Measurements from ENCODE around the gene TLR6. TPM values are rescaled to one million over a fixed set of nuclear protein-coding genes. Genes with fewer than 3 reads are reported as not detected.

Gene TLR6
- total RNA-seq, result 10 to 100 TPM in 1 of 4 donors, 1 to 10 TPM in 3; 1.5 to 14.9 (median 2.3) TPM

GRCh38 chr4:38856524-38857337 is at the start of gene TLR6:
TSS of gene TLR6 (minus strand) at chr4:38856817. CDS start at chr4:38829473, 27,344 bp downstream.
- peak in 2 of 3 donors; percentile 78 to 91 for DNase-seq
- no peaks in the 10 kb centered on the region for H3K9me3 ChIP-seq
- H3K36me3 ChIP-seq, result no peaks in the 10 kb centered on the region
- peak within 1 kb of the TSS; percentile 55 to 78 (median 74) for H3K27ac ChIP-seq
- H3K4me1 ChIP-seq, result peaks cover 0 to 4% (median 1%) of the 10 kb centered on the region in 4 donors
- no peaks in the 10 kb centered on the region for H3K27me3 ChIP-seq
- TF ChIP-seq CTCF (IDR thresholded peaks at IDR 0.05) (peak; percentile 81 to 96 (median 88)), POLR2A (IDR thresholded peaks at IDR 0.05) (no peak)
- H3K4me3 ChIP-seq, result peak within 1 kb of the TSS; percentile 20 to 47 (median 26)

- no peaks in the 10 kb centered on the region for H3K27me3 ChIP-seq
- H3K36me3 ChIP-seq, result peaks cover 0 to 51% (median 0%) of the 10 kb centered on the region in 3 donors
- H3K4me1 ChIP-seq, result peaks cover 0 to 26% (median 0%) of the 10 kb centered on the region in 4 donors
- H3K27ac ChIP-seq, result no peak overlapping the region
- TF ChIP-seq POLR2A (IDR thresholded peaks at IDR 0.05) (no peak), CTCF (IDR thresholded peaks at IDR 0.05) (no peak)
- no peak overlapping the region for H3K4me3 ChIP-seq
- H3K9me3 ChIP-seq, result no peaks in the 10 kb centered on the region
- DNase-seq, result no peak
These were observed 49.2 kb upstream of the TLR6 start for GRCh38 chr4:38905652-38906385.

GRCh38 chr4:38904682-38905081 is 48.1 kb upstream of the TLR6 start:
- peaks cover 0 to 43% (median 0%) of the 10 kb centered on the region in 3 donors for H3K36me3 ChIP-seq
- H3K4me3 ChIP-seq, result no peak overlapping the region
- no peaks in the 10 kb centered on the region for H3K9me3 ChIP-seq
- H3K27ac ChIP-seq, result peak overlapping the region in 2 of 4 donors; percentile 32 to 60
- no peaks in the 10 kb centered on the region for H3K27me3 ChIP-seq
- DNase-seq, result no peak
- no peak for TF ChIP-seq CTCF (IDR thresholded peaks at IDR 0.05)
- peaks cover 0 to 24% (median 0%) of the 10 kb centered on the region in 4 donors for H3K4me1 ChIP-seq

- Histone ChIP-seq H3K27ac (peak overlapping the region in 3 of 4 donors; percentile 30 to 60 (median 32)), H3K36me3 (peaks cover 0 to 38% (median 0%) of the 10 kb centered on the region in 3 donors)
- TF ChIP-seq POLR2A (IDR thresholded peaks at IDR 0.05), result no peak
- TF ChIP-seq CTCF (IDR thresholded peaks at IDR 0.05), result no peak
These were observed 47.6 kb upstream of the TLR6 start for GRCh38 chr4:38904090-38904666.

GRCh38 chr4:38902695-38903094 is 46.1 kb upstream of the TLR6 start:
- Histone ChIP-seq H3K27me3 (no peaks in the 10 kb centered on the region), H3K27ac (no peak overlapping the region), H3K4me3 (no peak overlapping the region), H3K4me1 (peaks cover 0 to 24% (median 0%) of the 10 kb centered on the region in 4 donors), H3K9me3 (no peaks in the 10 kb centered on the region), H3K36me3 (peaks cover 0 to 28% (median 0%) of the 10 kb centered on the region in 3 donors)
- no peak for DNase-seq
- TF ChIP-seq POLR2A (IDR thresholded peaks at IDR 0.05) (no peak), CTCF (IDR thresholded peaks at IDR 0.05) (peak in 5 of 6 experiments; percentile 38 to 64 (median 53))

More at GRCh38 chr4:38904090-38904666, 47.6 kb upstream of the TLR6 start:
- DNase-seq, result peak in 1 of 3 donors; percentile 56
- Histone ChIP-seq H3K4me1 (peaks cover 0 to 24% (median 0%) of the 10 kb centered on the region in 4 donors), H3K27me3 (no peaks in the 10 kb centered on the region), H3K9me3 (no peaks in the 10 kb centered on the region), H3K4me3 (no peak overlapping the region)
